Activated naive CD8-positive, alpha-beta T cell treated with anti-CD3 and anti-CD28 coated beads for 36 hours (primary cell): ENCODE data around the gene LRMDA. TPM values are rescaled to one million over a fixed set of nuclear protein-coding genes. Genes with fewer than 3 reads are reported as not detected.
A peak's percentile ranks its signal among the peaks of the same experiment; 100 is the strongest.
"Not testable (repeated sequence)": the region's sequence is repeated elsewhere in the genome, so short reads cannot be mapped to it uniquely, and the experiment has no call there.

Experiments
- DNase-seq: peaks from one replicate; pipeline ENCODE4 v3.0.0; 2021
- H3K27ac Mint-ChIP-seq: one replicate; pipeline ENCODE4 v1.8.0; 2022; ENCODE audit warnings: mild to moderate bottlenecking, moderate library complexity, mixed read lengths
- H3K27me3 Mint-ChIP-seq: one replicate; pipeline ENCODE4 v1.8.0; 2022; ENCODE audit warnings: mild to moderate bottlenecking, mixed read lengths
- H3K36me3 Mint-ChIP-seq: one replicate; pipeline ENCODE4 v1.8.0; 2021; ENCODE audit warnings: mild to moderate bottlenecking, mixed read lengths
- H3K4me1 Mint-ChIP-seq: one replicate; pipeline ENCODE4 v1.8.0; 2021; ENCODE audit warnings: mixed read lengths
- H3K4me3 Mint-ChIP-seq: one replicate; pipeline ENCODE4 v1.8.0; 2022; ENCODE audit warnings: mild to moderate bottlenecking, moderate library complexity, mixed read lengths
- H3K9me3 Mint-ChIP-seq: one replicate; pipeline ENCODE4 v1.8.0; 2022; ENCODE audit warnings: mixed read lengths
- total RNA-seq, 2 experiments: library from RNA; stranded (reverse); gene quantifications; one replicate each; pipeline ENCODE4 v1.2.3, GENCODE V29; 2021

The LRMDA gene
- total RNA-seq, 2 experiments from 2014 or later: not detected

DNA sequence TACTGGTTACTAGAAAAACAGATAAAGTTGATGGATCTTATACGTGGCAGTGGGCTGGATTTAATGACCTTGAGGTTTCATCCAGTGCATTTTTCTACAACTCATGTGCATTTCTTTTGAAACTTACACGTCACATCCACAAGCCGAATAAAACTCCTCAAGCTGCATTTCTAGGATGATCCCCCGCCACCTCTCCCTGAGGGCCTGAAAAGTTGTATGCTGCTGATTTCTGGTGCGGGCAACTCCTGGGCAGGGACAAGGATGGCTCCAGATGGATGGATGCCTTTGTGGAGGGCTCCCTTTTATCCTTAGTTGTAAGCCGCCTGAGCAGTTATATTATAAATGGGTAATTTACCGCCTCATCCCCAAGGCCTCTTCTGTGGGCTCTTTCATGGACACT is 1091.1 kb downstream of the LRMDA start:
- Mint-ChIP-seq H3K4me1 (no peaks in the 10 kb centered on the region), H3K36me3 (no peaks in the 10 kb centered on the region), H3K9me3 (no peaks in the 10 kb centered on the region), H3K27me3 (no peaks in the 10 kb centered on the region), H3K4me3 (no peak overlapping the region), H3K27ac (no peak overlapping the region)
- DNase-seq: no peak

DNA sequence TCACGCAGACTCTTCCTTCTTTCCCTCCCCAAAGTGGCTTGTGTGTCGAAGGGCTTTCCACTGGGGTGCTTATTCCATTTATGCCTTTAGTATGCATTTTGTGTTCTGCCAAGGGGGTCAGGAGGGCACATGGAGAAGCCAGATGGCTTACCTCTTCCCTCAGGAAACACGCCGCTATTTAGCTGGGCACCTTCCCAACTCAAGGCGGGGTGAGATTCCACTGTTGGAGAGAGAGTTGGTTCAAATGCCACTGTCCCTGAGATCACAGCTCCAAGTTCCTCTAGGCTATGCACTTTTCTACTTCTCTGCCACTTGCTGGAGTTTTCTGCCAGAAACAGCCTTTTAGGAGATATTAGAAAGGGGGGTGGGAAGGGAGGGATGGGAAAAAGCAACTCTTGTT is 1091.8 kb downstream of the LRMDA start:
- H3K36me3 Mint-ChIP-seq: no peaks in the 10 kb centered on the region
- H3K27me3 Mint-ChIP-seq: no peaks in the 10 kb centered on the region
- no peak for DNase-seq
- H3K9me3 Mint-ChIP-seq: no peaks in the 10 kb centered on the region
- no peak overlapping the region for H3K27ac Mint-ChIP-seq
- H3K4me3 Mint-ChIP-seq: no peak overlapping the region
- H3K4me1 Mint-ChIP-seq: no peaks in the 10 kb centered on the region

GRCh38 chr10:76523791-76524351 is 1092.4 kb downstream of the LRMDA start:
- no peak for DNase-seq
- H3K36me3 Mint-ChIP-seq: no peaks in the 10 kb centered on the region
- H3K27me3 Mint-ChIP-seq: no peaks in the 10 kb centered on the region
- no peaks in the 10 kb centered on the region for H3K9me3 Mint-ChIP-seq
- H3K27ac Mint-ChIP-seq: no peak overlapping the region
- no peaks in the 10 kb centered on the region for H3K4me1 Mint-ChIP-seq
- H3K4me3 Mint-ChIP-seq: no peak overlapping the region

DNA sequence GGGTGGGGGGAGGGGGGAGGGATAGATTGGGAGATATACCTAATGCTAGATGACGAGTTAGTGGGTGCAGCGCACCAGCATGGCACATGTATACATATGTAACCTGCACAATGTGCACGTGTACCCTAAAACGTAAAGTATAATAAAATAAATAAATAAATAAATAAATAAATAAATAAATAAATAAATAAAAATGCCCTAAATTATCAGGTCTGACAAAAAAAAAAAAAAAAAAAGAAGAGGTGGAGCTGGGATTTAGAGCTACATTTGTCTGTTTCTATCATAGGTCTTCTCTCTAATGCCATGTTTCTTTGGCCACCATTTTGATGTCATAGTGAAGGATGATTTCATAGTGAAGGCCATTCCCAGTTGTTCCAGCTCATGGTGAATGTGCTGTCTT is 1095.4 kb downstream of the LRMDA start:
- H3K27ac Mint-ChIP-seq, H3K4me1 Mint-ChIP-seq, H3K4me3 Mint-ChIP-seq, H3K36me3 Mint-ChIP-seq, H3K9me3 Mint-ChIP-seq, DNase-seq, H3K27me3 Mint-ChIP-seq: not testable (repeated sequence)

DNA sequence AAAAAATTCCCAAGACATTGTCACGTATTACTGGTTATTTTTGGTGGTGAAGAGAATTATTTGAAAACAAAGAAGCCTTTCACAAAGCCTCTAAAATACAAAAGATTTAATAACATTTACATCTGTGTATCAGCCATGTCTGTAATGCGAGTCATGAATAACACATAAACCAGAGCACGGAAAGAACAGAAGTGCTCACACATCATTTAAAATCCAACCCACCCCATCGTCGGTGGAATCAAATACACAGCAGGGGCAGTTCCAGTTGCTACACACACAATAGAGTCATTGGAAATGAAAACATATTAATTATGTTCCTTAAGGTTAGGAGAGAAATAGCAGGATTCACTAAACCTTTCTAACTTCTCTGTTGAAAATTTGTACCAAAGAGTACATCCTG is 1108.9 kb downstream of the LRMDA start:
- Mint-ChIP-seq H3K9me3 (no peaks in the 10 kb centered on the region), H3K4me3 (no peak overlapping the region), H3K4me1 (no peaks in the 10 kb centered on the region), H3K27me3 (no peaks in the 10 kb centered on the region), H3K27ac (no peak overlapping the region), H3K36me3 (no peaks in the 10 kb centered on the region)
- DNase-seq: no peak

- H3K4me1 Mint-ChIP-seq: no peaks in the 10 kb centered on the region
- H3K27ac Mint-ChIP-seq: no peak overlapping the region
- H3K4me3 Mint-ChIP-seq: no peak overlapping the region
- H3K9me3 Mint-ChIP-seq: no peaks in the 10 kb centered on the region
- DNase-seq: no peak
- no peaks in the 10 kb centered on the region for H3K27me3 Mint-ChIP-seq
- no peaks in the 10 kb centered on the region for H3K36me3 Mint-ChIP-seq
Observed at GRCh38 chr10:76540786-76541185, 1109.4 kb downstream of the LRMDA start.

- Mint-ChIP-seq H3K27ac (no peak overlapping the region), H3K36me3 (no peaks in the 10 kb centered on the region), H3K4me3 (no peak overlapping the region), H3K27me3 (no peaks in the 10 kb centered on the region), H3K9me3 (no peaks in the 10 kb centered on the region), H3K4me1 (no peaks in the 10 kb centered on the region)
- DNase-seq: no peak
Observed at GRCh38 chr10:76541852-76542251, 1110.4 kb downstream of the LRMDA start.

DNA sequence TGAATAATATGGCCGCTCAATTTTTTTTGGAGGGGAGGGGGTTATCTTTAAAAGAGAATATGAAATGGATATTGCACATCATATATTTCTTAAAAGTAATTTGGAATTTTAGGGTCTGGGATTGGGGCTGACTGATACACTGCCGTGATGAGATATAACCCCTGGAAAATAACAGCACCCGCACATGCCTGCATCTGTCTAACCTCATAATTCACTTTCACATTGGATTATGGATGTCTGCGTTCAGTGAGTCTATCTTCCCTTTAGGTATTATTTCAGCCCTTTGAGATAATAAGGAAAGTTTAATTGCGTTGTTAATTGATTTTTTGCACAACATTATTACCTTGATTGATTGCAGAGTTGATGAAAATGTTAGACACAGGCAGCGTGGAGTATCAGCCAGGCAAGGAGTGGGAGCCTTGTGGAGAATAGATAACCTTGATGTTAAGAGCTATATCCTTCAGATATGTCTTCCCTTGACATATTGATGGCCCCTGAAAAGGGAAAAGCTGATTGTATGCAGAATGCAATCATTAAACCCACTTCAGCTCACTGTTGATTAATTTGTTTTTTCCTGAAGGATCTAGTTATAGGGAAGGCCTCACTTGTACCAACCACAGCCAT is 1111.0 kb downstream of the LRMDA start:
- DNase-seq: no peak

DNA sequence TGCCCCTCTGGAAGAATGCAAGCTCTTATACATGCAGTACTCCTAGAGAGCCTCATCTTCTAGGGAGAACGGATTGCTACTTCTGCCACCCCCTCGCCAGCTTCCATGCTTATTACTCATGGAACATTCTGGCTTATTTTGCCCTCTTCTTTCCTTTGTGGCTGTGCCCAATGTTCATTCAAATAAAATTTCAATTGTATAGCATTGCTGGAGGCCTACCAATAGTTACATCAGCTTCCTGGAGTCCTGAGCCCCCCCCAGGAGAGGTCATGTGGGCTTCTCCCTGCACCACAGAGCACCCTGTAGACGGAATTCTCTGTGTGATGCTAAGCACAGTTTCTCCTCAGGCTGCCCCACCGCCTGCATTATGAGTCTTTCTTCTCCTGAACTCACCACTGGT is 1112.2 kb downstream of the LRMDA start:
- H3K36me3 Mint-ChIP-seq: no peaks in the 10 kb centered on the region
- DNase-seq: no peak
- no peaks in the 10 kb centered on the region for H3K4me1 Mint-ChIP-seq
- H3K4me3 Mint-ChIP-seq: no peak overlapping the region
- H3K27me3 Mint-ChIP-seq: peaks cover 7% of the 10 kb centered on the region
- H3K9me3 Mint-ChIP-seq: no peaks in the 10 kb centered on the region
- no peak overlapping the region for H3K27ac Mint-ChIP-seq

More for the DNA sequence above, 1111.0 kb downstream of the LRMDA start:
- H3K4me3 Mint-ChIP-seq: no peak overlapping the region
- H3K4me1 Mint-ChIP-seq: no peaks in the 10 kb centered on the region
- peaks cover under 1% of the 10 kb centered on the region for H3K27me3 Mint-ChIP-seq
- H3K36me3 Mint-ChIP-seq: no peaks in the 10 kb centered on the region
- H3K27ac Mint-ChIP-seq: no peak overlapping the region
- H3K9me3 Mint-ChIP-seq: no peaks in the 10 kb centered on the region

DNA sequence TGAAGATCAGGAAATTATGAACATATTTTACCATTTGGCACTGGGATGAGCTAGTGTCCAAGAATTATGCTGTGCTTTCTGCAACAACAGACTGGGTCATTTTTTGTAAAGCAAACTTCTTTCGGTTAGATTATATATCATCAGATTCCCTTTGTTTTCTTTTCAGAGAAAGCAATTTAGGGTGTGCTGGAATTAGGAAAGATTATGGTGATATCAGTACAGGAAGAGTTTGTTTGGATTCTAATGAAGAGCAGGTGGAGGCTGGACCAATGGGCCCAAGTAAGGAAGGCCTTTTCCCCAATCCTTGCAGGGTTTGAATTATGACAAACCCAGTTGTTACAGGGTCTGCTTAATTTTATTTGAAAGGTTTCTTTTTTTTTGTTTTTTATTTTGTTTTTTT is 1113.4 kb downstream of the LRMDA start:
- Mint-ChIP-seq H3K27me3 (peaks cover 7% of the 10 kb centered on the region), H3K4me1 (no peaks in the 10 kb centered on the region), H3K27ac (no peak overlapping the region), H3K9me3 (no peaks in the 10 kb centered on the region), H3K4me3 (no peak overlapping the region), H3K36me3 (no peaks in the 10 kb centered on the region)
- DNase-seq: no peak

GRCh38 chr10:76546411-76546810 is 1115.0 kb downstream of the LRMDA start:
- no peak overlapping the region for H3K27ac Mint-ChIP-seq
- peaks cover 11% of the 10 kb centered on the region for H3K27me3 Mint-ChIP-seq
- H3K4me3 Mint-ChIP-seq: no peak overlapping the region
- H3K9me3 Mint-ChIP-seq: no peaks in the 10 kb centered on the region
- H3K4me1 Mint-ChIP-seq: no peaks in the 10 kb centered on the region
- H3K36me3 Mint-ChIP-seq: no peaks in the 10 kb centered on the region
- no peak for DNase-seq

- Mint-ChIP-seq H3K27ac (no peak overlapping the region), H3K4me3 (no peak overlapping the region), H3K36me3 (no peaks in the 10 kb centered on the region), H3K27me3 (peaks cover 11% of the 10 kb centered on the region), H3K4me1 (no peaks in the 10 kb centered on the region), H3K9me3 (no peaks in the 10 kb centered on the region)
- DNase-seq: peak; percentile 49
Observed at GRCh38 chr10:76547352-76547972, 1116.0 kb downstream of the LRMDA start.

DNA sequence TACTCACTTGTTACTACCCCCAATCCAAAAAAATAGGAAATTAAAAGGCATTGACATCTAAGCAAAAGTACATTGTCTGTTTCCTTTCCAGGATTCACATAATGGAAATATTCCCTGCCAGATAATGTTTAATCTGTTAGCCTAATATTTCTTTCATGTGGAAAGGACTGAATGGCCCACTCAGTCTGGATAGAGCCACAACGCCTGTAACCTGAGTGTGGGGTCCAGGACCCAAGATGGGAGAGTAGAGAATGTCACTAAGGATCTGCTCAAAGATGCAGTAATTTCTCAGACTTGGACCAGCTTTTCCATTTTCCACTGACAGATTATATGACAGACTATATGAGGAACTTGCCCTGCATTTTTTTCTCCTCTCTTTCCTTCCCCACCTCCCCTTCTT is 1117.3 kb downstream of the LRMDA start:
- no peaks in the 10 kb centered on the region for H3K36me3 Mint-ChIP-seq
- H3K4me1 Mint-ChIP-seq: no peaks in the 10 kb centered on the region
- DNase-seq: no peak
- H3K27ac Mint-ChIP-seq: no peak overlapping the region
- H3K27me3 Mint-ChIP-seq: peaks cover 11% of the 10 kb centered on the region
- H3K4me3 Mint-ChIP-seq: no peak overlapping the region
- H3K9me3 Mint-ChIP-seq: no peaks in the 10 kb centered on the region

DNA sequence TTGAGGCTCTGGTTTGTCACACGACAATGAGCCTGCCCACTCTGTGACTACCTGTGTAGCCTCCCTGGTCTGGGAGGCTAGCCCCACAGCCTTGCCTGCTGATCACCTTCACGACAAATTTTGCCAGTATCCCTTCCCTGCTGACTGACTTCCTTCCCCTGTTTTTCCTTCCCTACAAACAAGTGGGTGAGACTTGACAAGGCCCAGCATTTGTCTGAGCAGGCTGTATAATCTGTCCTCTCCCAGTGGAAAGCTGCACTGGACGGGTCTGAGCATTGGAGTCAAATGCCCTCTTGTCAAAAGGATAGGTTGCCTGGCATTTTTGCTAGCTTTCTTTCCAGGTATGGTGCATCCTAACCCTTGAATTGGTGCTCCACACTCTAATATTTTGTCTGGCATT is 1117.7 kb downstream of the LRMDA start:
- no peaks in the 10 kb centered on the region for H3K9me3 Mint-ChIP-seq
- no peak overlapping the region for H3K27ac Mint-ChIP-seq
- DNase-seq: no peak
- H3K27me3 Mint-ChIP-seq: peaks cover 11% of the 10 kb centered on the region
- H3K36me3 Mint-ChIP-seq: no peaks in the 10 kb centered on the region
- no peaks in the 10 kb centered on the region for H3K4me1 Mint-ChIP-seq
- no peak overlapping the region for H3K4me3 Mint-ChIP-seq

GRCh38 chr10:76550806-76551205 is 1119.4 kb downstream of the LRMDA start:
- Mint-ChIP-seq H3K27ac (no peak overlapping the region), H3K4me3 (no peak overlapping the region), H3K4me1 (no peaks in the 10 kb centered on the region), H3K9me3 (no peaks in the 10 kb centered on the region), H3K27me3 (peaks cover 11% of the 10 kb centered on the region), H3K36me3 (no peaks in the 10 kb centered on the region)
- no peak for DNase-seq
